ENCODE measurements around the gene SIAH2. TPM values are rescaled to one million over a fixed set of nuclear protein-coding genes. Genes with fewer than 3 reads are reported as not detected.
A peak's percentile ranks its signal among the peaks of the same experiment; 100 is the strongest.

Gene SIAH2
- total and polyA plus RNA-seq, 9 of the 15 experiments (the other 6 are each of a cell fraction or from before 2014, with no cell fraction given): 4.8 to 39.0 (median 29.9) TPM

DNA sequence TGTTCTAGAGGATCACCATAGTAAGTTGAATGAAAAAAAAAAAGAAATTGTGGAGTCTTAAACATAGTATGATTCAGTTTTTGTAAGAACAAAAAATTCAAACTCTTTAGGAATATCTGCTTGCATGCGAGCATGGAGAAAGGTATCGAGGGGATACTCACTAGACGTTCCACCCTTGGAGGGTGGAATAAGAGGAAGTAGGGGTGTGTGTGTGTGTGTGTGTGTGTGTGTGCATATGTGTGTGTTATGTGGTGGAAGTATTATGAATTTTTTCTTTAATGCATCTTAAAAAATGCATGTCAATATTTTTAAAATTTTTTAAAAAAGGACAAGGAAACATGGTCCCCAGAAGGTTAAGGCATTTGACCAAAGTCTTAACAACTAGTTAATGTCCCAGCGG, 26.5 kb upstream of the SIAH2 start:
- no peak overlapping the region for H3K4me2 ChIP-seq (ENCODE audit: insufficient read depth, low read length)
- H4K20me1 ChIP-seq (replicated peaks; ENCODE audit: control insufficient read depth, insufficient read depth, low read length): no peaks in the 10 kb centered on the region
- no peaks in the 10 kb centered on the region; a peak in 1 of 5 replicates for H3K27me3 ChIP-seq (ENCODE audit: control insufficient read depth in 2 of 2, insufficient read depth in 2 of 2, low read length in 2 of 2)
- H3K79me2 ChIP-seq (ENCODE audit: control insufficient read depth, insufficient read depth, low read length): no peaks in the 10 kb centered on the region
- ChIA-PET CTCF (ENCODE audit: low intra/inter-chr PET ratio) (interaction anchor here (1.1 kb wide), 1 partner anchor 75 kb away, joined by 3 read pairs; no protein-coding TSS in a partner anchor), POLR2A (interaction anchor here (0.7 kb wide), 1 partner anchor 25 kb away, joined by 3 read pairs; no protein-coding TSS in a partner anchor)
- H3K9me1 ChIP-seq (ENCODE audit: control insufficient read depth, insufficient read depth, low read length): no peaks in the 10 kb centered on the region
- no peak for ATAC-seq
- H3K4me3 ChIP-seq: no peak overlapping the region
- no peak overlapping the region for H2AFZ ChIP-seq (ENCODE audit: low read depth, low read length)
- DNase-seq (ENCODE audit: extremely low read depth in 1 of 4, low spot score in 3 of 4): no peak
- H3K36me3 ChIP-seq (ENCODE audit: control insufficient read depth, insufficient read depth, low read length): no peaks in the 10 kb centered on the region
- no peak overlapping the region for H3K9ac ChIP-seq (ENCODE audit: insufficient read depth in 1 of 2, low read depth in 2 of 2, low read length in 2 of 2)
- no peak for FAIRE-seq
- peaks cover 5 to 9% of the 10 kb centered on the region in 2 experiments; a peak in 3 of 5 replicates for H3K4me1 ChIP-seq (replicated peaks in 1 of 2; ENCODE audit: control insufficient read depth in 2 of 2, insufficient read depth in 2 of 2, low read length in 2 of 2)
- BruUV-seq (replicated peaks): no TSS peak
- H3K9me3 ChIP-seq (replicated peaks; ENCODE audit: control insufficient read depth, insufficient read depth, low read depth, low read length): no peaks in the 10 kb centered on the region
- 42% methylated on average over 4 of the region's 4 CpGs for WGBS (ENCODE audit: insufficient coverage, low coverage, missing lambda C conversion rate)
- no peak for TF ChIP-seq ZNF436 (CRISPR knock-in tag; IDR thresholded peaks at IDR 0.05)
- peak; percentile 42 for TF ChIP-seq SPI1 (IDR thresholded peaks at IDR 0.05; ENCODE audit: borderline replicate concordance, low read depth, low read length)
- no peak for TF ChIP-seq TBP (optimal IDR thresholded peaks at IDR 0.05; ENCODE audit: low read depth, low read length)
- intact Hi-C loops (cut with micrococcal nuclease) (loop anchor here (2.0 to 5.0 kb wide), 4 partner anchors 43 to 493 kb away; no protein-coding TSS in a partner anchor), in situ Hi-C loops (cut with MboI) (no loop called here)
- no peak overlapping the region for H3K27ac ChIP-seq (ENCODE audit: extremely low read depth, low read depth, low read length)

DNA sequence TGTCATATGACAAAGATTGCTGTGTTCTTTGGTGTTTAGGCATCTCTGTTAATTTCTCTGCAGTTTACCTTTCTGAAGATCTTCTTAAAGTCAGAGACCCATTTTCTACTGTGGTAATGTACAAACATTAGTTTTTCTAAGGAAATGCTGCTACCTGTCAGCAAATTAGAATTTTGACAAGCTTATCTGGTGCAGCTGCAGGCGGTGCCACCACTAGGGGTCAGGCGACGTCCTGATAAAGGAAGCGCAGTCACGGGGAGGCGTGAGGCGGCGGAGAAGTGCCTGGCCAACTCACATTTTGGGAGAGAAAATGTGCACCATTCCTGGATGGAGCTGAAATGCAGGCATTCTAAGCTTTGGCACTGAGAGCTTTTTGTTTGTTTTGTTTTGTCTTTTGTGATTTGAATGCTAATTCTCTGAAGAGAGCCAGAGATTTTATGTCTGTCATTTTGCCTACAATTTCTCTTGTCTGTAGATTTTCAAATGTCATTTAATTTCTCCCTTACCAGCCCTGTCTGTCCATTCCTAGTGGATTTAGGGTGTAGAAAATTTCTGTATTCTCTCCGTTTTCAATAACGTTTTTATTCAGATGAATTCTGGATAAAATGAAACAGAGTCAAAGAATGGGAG, 24.9 kb upstream of the SIAH2 start:
- no peaks in the 10 kb centered on the region for H4K20me1 ChIP-seq (replicated peaks; ENCODE audit: control insufficient read depth, insufficient read depth, low read length)
- H3K4me1 ChIP-seq (replicated peaks in 1 of 2; ENCODE audit: control insufficient read depth in 2 of 2, insufficient read depth in 2 of 2, low read length in 2 of 2): peaks cover 5 to 9% of the 10 kb centered on the region in 2 experiments; a peak in 3 of 5 replicates
- no peak overlapping the region for H3K27ac ChIP-seq (ENCODE audit: extremely low read depth, low read depth, low read length)
- H3K9me3 ChIP-seq (replicated peaks; ENCODE audit: control insufficient read depth, insufficient read depth, low read depth, low read length): no peaks in the 10 kb centered on the region
- H3K27me3 ChIP-seq (ENCODE audit: control insufficient read depth in 2 of 2, insufficient read depth in 2 of 2, low read length in 2 of 2): no peaks in the 10 kb centered on the region; a peak in 1 of 5 replicates
- H3K4me2 ChIP-seq (ENCODE audit: insufficient read depth, low read length): 0 out of 2 replicates have a peak overlapping the region, but pooled peaks have one; percentile 39
- WGBS (ENCODE audit: insufficient coverage, low coverage, missing lambda C conversion rate): under 1% methylated on average over 10 of the region's 10 CpGs
- no peak overlapping the region for H3K9ac ChIP-seq (ENCODE audit: insufficient read depth in 1 of 2, low read depth in 2 of 2, low read length in 2 of 2)
- in situ Hi-C loops (cut with MboI): no loop called here
- H3K9me1 ChIP-seq (ENCODE audit: control insufficient read depth, insufficient read depth, low read length): no peaks in the 10 kb centered on the region
- H3K4me3 ChIP-seq: no peak overlapping the region
- intact Hi-C loops (cut with micrococcal nuclease): loop anchor here (1.0 to 5.0 kb wide), 6 partner anchors 44 to 494 kb away; no protein-coding TSS in a partner anchor
- ATAC-seq: peak; percentile 95
- POLR2A ChIA-PET: interaction anchor here (0.7 to 1.4 kb wide), 4 partner anchors 22 to 86 kb away, joined by 3 to 4 read pairs (median 3); partner anchors contain the start of gene ERICH6
- H3K79me2 ChIP-seq (ENCODE audit: control insufficient read depth, insufficient read depth, low read length): no peaks in the 10 kb centered on the region
- H2AFZ ChIP-seq (ENCODE audit: low read depth, low read length): peak overlapping the region; percentile 54; the same call in 1 of the 2 replicates
- DNase-seq (ENCODE audit: extremely low read depth in 1 of 4, low spot score in 3 of 4): peak; percentile 63 to 89 (median 68)
- CTCF ChIA-PET (ENCODE audit: low intra/inter-chr PET ratio): interaction anchor here (0.7 to 2.0 kb wide), 4 partner anchors 66 to 358 kb away, joined by 5 to 14 read pairs (median 6); no protein-coding TSS in a partner anchor
- no TSS peak for BruUV-seq (replicated peaks)
- H3K36me3 ChIP-seq (ENCODE audit: control insufficient read depth, insufficient read depth, low read length): no peaks in the 10 kb centered on the region
- FAIRE-seq: peak; percentile 89
- TF ChIP-seq ATF7 (IDR thresholded peaks at IDR 0.05) (peak; percentile 26; the same call in 1 of the 2 replicates), RAD51 (IDR thresholded peaks at IDR 0.05; ENCODE audit: borderline replicate concordance, low read depth) (peak; percentile 28; the same call in 1 of the 2 replicates), ARID1B (IDR thresholded peaks at IDR 0.05) (0 out of 2 replicates have a peak, but pooled peaks have one; percentile 8), TAL1 (IDR thresholded peaks at IDR 0.05) (peak; percentile 16; the same call in 1 of the 2 replicates), PHF21A (IDR thresholded peaks at IDR 0.05; ENCODE audit: borderline replicate concordance, low read depth) (no peak), ZNF24 (IDR thresholded peaks at IDR 0.05) (0 out of 2 replicates have a peak, but pooled peaks have one; percentile 37), STAT5B (CRISPR knock-in tag; IDR thresholded peaks at IDR 0.05) (no peak), MTA3 (IDR thresholded peaks at IDR 0.05; ENCODE audit: borderline replicate concordance) (0 out of 2 replicates have a peak, but pooled peaks have one; percentile 52), BACH1 (tag; IDR thresholded peaks at IDR 0.05) (no peak), ILF3 (IDR thresholded peaks at IDR 0.05; ENCODE audit: borderline replicate concordance) (no peak), ZNF316 (IDR thresholded peaks at IDR 0.05) (peak; percentile 17; the same call in 1 of the 2 replicates)
- TF ChIP-seq, protein P1, sequence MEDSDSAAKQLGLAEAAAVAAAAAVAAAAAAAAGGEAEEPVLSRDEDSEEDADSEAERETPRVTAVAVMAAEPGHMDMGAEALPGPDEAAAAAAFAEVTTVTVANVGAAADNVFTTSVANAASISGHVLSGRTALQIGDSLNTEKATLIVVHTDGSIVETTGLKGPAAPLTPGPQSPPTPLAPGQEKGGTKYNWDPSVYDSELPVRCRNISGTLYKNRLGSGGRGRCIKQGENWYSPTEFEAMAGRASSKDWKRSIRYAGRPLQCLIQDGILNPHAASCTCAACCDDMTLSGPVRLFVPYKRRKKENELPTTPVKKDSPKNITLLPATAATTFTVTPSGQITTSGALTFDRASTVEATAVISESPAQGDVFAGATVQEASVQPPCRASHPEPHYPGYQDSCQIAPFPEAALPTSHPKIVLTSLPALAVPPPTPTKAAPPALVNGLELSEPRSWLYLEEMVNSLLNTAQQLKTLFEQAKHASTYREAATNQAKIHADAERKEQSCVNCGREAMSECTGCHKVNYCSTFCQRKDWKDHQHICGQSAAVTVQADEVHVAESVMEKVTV (CRISPR knock-in tag; IDR thresholded peaks at IDR 0.05): peak; percentile 56; the same call in 1 of the 2 replicates
